Small intestine (tissue), 7 donors: ENCODE measurements around the gene DMXL2. TPM values are rescaled to one million over a fixed set of nuclear protein-coding genes. Genes with fewer than 3 reads are reported as not detected.
"Not testable (repeated sequence)": the region's sequence is repeated elsewhere in the genome, so short reads cannot be mapped to it uniquely, and the experiment has no call there.

Experiments
- DNase-seq, 2 donors: peaks; one replicate each; pipeline versions ENCODE4 v3.0.0 to v3.0.0-alpha.2; 2013
- FAIRE-seq: peaks from 2 replicates; lab custom pipeline; 2012; peaks lifted over from hg19 to GRCh38; lab: Jason Lieb, UNC
- H3K27ac ChIP-seq, 3 donors: one replicate each; pipeline ENCODE4 v1.5.1; 2013; ENCODE audit warnings: low read length in 2 of 3, mild to moderate bottlenecking in 2 of 3, control low read depth in 1 of 3, inconsistent platforms in 1 of 3, low read depth in 1 of 3, moderate library complexity in 1 of 3
- H3K27me3 ChIP-seq, 3 donors: one replicate each; pipeline ENCODE4 v1.6.1; 2013; ENCODE audit warnings: low read length in 3 of 3, inconsistent platforms in 1 of 3; ENCODE audit not compliant: control insufficient read depth in 3 of 3, insufficient read depth in 3 of 3
- H3K36me3 ChIP-seq, 3 donors: one replicate each; pipeline ENCODE4 v1.6.1; 2013; ENCODE audit warnings: low read length in 3 of 3, inconsistent platforms in 1 of 3, low read depth in 1 of 3, mild to moderate bottlenecking in 1 of 3, moderate library complexity in 1 of 3; ENCODE audit not compliant: control insufficient read depth in 3 of 3, insufficient read depth in 2 of 3
- H3K4me1 ChIP-seq, 3 donors: one replicate each; pipeline ENCODE4 v1.6.1; 2013; ENCODE audit warnings: low read length in 2 of 3, inconsistent platforms in 1 of 3, low read depth in 1 of 3, mild to moderate bottlenecking in 1 of 3, moderate library complexity in 1 of 3; ENCODE audit not compliant: control insufficient read depth in 3 of 3, insufficient read depth in 2 of 3
- H3K4me3 ChIP-seq, 3 donors: one replicate each; pipeline ENCODE4 v1.5.1; 2013; ENCODE audit warnings: low read length in 3 of 3, control low read depth in 1 of 3, inconsistent platforms in 1 of 3, low read depth in 1 of 3, mild to moderate bottlenecking in 1 of 3, moderate library complexity in 1 of 3
- H3K9me3 ChIP-seq, 2 donors: one replicate each; pipeline ENCODE4 v1.6.1; 2013; ENCODE audit warnings: low read depth in 1 of 2, low read length in 1 of 2; ENCODE audit not compliant: control insufficient read depth in 2 of 2, insufficient read depth in 1 of 2
- WGBS, 3 donors: extraction: QIAGEN DNeasy Blood & Tissue Kit; methylation state at CpG; one replicate each; pipeline ENCODE4 v1.1.7; 2013; 5-methylcytosine and 5-hydroxymethylcytosine counted together
- polyA plus RNA-seq, 4 donors: library from polyadenylated mRNA; stranded (reverse) in 3 of 4; unstranded in 1 of 4; fragments of 200-250 nt in 3 of 4; fragments of 120-200 nt in 1 of 4; gene quantifications; one replicate each; pipeline versions ENCODE4 v1.2.1 to v1.2.3, GENCODE V29; 2013
- donor health status: healthy with polysubstance abuse.
- donor health status: control.
- donor health status: control.
- donor health status: Bipolar disorder and iron deficiency.
- donor health status: healthy.

Gene DMXL2
- polyA plus RNA-seq, 4 donors = 24.5 to 58.4 (median 42.6) TPM

DNA sequence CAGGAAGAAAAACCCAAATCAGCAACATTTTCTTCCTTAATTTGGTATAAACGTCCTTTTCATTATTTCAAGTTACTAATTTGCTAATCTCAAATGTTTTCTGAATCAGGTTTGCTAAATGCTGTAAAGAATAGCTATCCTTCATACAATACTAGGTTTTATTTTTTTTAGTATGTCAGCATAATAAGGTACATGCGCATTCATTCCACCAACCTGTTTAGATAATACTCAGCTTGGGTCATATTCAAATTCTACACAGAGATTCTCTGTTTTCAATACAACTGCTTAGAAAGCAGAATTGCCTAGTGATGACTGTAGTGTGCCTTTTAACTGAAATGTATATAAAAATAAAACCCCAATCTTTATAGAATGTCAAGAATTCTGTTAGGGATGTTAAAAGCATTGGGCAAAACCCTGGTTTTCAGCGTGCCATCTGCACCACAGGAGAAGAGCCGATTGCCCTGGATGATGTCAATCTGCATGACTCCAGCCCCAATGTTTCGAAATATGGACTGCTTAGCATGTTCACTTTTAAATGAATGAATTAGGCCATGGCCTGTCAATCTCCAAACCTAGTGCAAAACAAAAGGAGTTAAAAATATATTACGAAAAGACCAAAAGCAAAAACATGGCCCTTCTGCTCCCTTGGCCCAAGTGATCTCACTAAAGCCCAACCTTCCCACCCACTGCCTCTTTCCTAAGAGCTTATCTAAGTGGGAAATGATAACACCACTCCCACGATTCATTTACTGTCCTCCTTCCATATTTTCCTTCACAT is 173.8 kb downstream of the DMXL2 start:
- Histone ChIP-seq H3K4me1 (no peaks in the 10 kb centered on the region), H3K4me3 (no peak overlapping the region), H3K9me3 (no peaks in the 10 kb centered on the region), H3K36me3 (peaks cover 0 to 10% (median 8%) of the 10 kb centered on the region in 3 donors), H3K27me3 (no peaks in the 10 kb centered on the region), H3K27ac (no peak overlapping the region)
- DNase-seq = no peak
- no peak for FAIRE-seq
- WGBS, 3 donors = 84 to 88% (median 88%) methylated on average over 7 of the region's 7 CpGs

DNA sequence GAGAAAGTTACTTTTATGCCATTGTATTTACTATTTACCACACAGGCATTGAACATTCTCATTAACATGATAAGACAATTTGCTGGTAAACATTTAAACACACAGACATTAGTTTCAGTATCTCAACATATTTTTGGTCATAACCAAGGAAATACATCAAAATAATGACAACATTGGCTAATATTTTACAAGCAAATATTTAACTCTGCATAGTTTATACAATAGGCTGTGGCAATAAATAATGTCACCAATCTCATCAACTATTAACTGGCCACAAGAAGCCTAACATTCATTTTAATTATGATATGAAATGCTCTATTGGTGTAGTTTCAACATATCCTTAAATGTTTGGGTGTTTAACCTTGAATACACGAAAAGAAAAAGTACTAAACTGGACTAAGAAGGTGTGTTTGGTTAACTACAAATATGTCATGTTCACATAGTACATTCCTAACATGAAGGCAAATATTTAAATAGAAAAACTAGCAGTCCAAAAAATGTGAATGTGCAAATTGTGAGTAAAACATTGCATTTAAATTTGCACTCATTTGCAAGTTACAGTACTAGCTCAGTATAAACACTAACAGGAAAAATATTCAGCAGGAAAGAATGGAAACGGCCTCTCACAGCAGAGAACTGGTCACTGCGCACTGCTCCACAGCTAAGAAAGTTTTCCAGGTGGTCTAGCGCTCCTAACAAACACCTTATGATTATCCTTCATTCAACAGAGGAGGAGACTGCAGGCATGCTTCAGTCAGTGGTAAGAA is 174.5 kb downstream of the DMXL2 start:
- no peak for DNase-seq

GRCh38 chr15:51446029-51446744 is 176.4 kb downstream of the DMXL2 start:
- not testable (repeated sequence) for DNase-seq, FAIRE-seq

More for the DNA sequence above, 174.5 kb downstream of the DMXL2 start:
- Histone ChIP-seq H3K4me3 (no peak overlapping the region), H3K4me1 (no peaks in the 10 kb centered on the region), H3K36me3 (peaks cover 0 to 10% (median 10%) of the 10 kb centered on the region in 3 donors), H3K27me3 (no peaks in the 10 kb centered on the region), H3K9me3 (no peaks in the 10 kb centered on the region), H3K27ac (no peak overlapping the region)
- WGBS, 3 donors = 84 to 90% (median 87%) methylated on average over 4 of the region's 4 CpGs
- FAIRE-seq = no peak

DNA sequence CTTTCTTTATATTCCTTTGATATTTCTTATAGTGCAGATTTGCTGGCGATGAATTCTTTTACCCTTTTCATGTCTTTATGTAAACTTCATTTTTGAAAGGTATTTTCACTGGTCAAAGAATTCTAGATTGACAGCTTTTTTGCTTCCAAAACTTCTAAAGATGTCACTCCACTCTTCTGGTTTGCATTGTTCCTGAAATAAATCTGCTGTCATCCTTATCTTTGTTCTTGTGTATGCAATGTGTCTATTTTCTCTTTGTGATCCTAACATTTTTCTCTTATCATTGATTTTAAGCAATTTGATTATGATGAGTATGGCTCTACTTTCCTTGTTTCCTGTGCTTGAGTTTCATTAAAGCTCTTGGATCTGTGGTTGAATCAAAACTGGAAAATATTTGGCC is 177.8 kb downstream of the DMXL2 start:
- WGBS, 3 donors = 100% methylated on average over 1 of the region's 1 CpG
- FAIRE-seq = no peak
- no peaks in the 10 kb centered on the region for H3K27me3 ChIP-seq

More at GRCh38 chr15:51446029-51446744, 176.4 kb downstream of the DMXL2 start:
- WGBS, 3 donors = 91 to 92% (median 92%) methylated on average over 5 of the region's 5 CpGs
- not testable (repeated sequence) for H3K9me3 ChIP-seq, H3K4me3 ChIP-seq, H3K27me3 ChIP-seq, H3K4me1 ChIP-seq, H3K27ac ChIP-seq
- peaks cover 0 to 10% (median 10%) of the 10 kb centered on the region in 3 donors for H3K36me3 ChIP-seq

GRCh38 chr15:51444112-51444511 is 178.5 kb downstream of the DMXL2 start:
- DNase-seq (no peak), FAIRE-seq (no peak)
- H3K27me3 ChIP-seq = no peaks in the 10 kb centered on the region
- H3K4me1 ChIP-seq = no peaks in the 10 kb centered on the region
- 100% methylated on average over 1 of the region's 1 CpG for WGBS, 3 donors
- peaks cover 0 to 7% (median 6%) of the 10 kb centered on the region in 3 donors for H3K36me3 ChIP-seq
- H3K9me3 ChIP-seq = peaks cover 0 to 3% of the 10 kb centered on the region in 2 donors
- no peak overlapping the region for H3K4me3 ChIP-seq
- H3K27ac ChIP-seq = no peak overlapping the region

More for the DNA sequence above, 177.8 kb downstream of the DMXL2 start:
- Histone ChIP-seq H3K4me3 (no peak overlapping the region), H3K9me3 (peaks cover 0 to 3% of the 10 kb centered on the region in 2 donors), H3K4me1 (no peaks in the 10 kb centered on the region), H3K27ac (no peak overlapping the region), H3K36me3 (peaks cover 0 to 8% (median 7%) of the 10 kb centered on the region in 3 donors)
- DNase-seq = no peak

GRCh38 chr15:51443282-51443914 is 179.2 kb downstream of the DMXL2 start:
- peaks cover 0 to 6% (median 4%) of the 10 kb centered on the region in 3 donors for H3K36me3 ChIP-seq
- no peak for FAIRE-seq
- no peaks in the 10 kb centered on the region for H3K4me1 ChIP-seq
- no peak for DNase-seq
- no peak overlapping the region for H3K27ac ChIP-seq
- peak overlapping the region in 1 of 3 donors; percentile 2 for H3K4me3 ChIP-seq
- H3K27me3 ChIP-seq = no peaks in the 10 kb centered on the region
- peaks cover 0 to 3% of the 10 kb centered on the region in 2 donors for H3K9me3 ChIP-seq
- 92 to 98% (median 95%) methylated on average over 4 of the region's 4 CpGs for WGBS, 3 donors

DNA sequence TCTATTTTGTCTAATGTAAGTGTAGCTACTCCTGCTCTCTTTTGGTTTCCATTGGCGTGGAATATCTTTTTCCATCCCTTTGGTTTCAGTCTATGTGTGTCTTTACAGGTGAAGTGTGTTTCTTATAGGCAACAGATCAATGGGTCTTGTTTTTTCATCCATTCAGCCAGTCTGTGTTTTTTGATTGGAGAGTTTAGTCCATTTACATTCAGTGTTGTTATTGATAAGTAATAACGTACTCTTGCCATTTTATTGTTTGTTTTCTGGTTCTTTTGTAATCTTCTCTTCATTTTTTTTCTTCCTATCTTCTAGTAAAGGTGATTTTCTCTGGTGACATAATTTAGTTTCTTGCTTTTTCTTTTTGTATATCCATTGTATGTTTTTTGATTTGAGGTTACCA is 184.0 kb downstream of the DMXL2 start:
- Histone ChIP-seq H3K36me3 (no peaks in the 10 kb centered on the region), H3K27me3 (no peaks in the 10 kb centered on the region), H3K4me1 (no peaks in the 10 kb centered on the region), H3K9me3 (peaks cover 0 to 3% of the 10 kb centered on the region in 2 donors), H3K4me3 (no peak overlapping the region), H3K27ac (no peak overlapping the region)
- DNase-seq = no peak
- FAIRE-seq = no peak
- 73 to 87% (median 74%) methylated on average over 2 of the region's 2 CpGs for WGBS, 3 donors
